Fibroblast of villous mesenchyme (primary cell): ENCODE results near the gene SEPTIN8. TPM values are rescaled to one million over a fixed set of nuclear protein-coding genes. Genes with fewer than 3 reads are reported as not detected.

Experiments used
- DNase-seq: peaks from one replicate; pipeline ENCODE4 v3.0.0-alpha.2; 2010; ENCODE audit warnings: low read depth
- H3K4me3 ChIP-seq: 2 replicates; pipeline ENCODE4 v1.5.1; 2011; ENCODE audit warnings: low read depth, mild to moderate bottlenecking, low read length
- total RNA-seq: library from RNA; depleted of rRNA; stranded (reverse); fragments of >200 nt; gene quantifications from 2 replicates; pipeline ENCODE4 v1.2.3, GENCODE V29; 2012
- TF ChIP-seq, protein P1 (sequence below): IDR thresholded peaks from 2 replicates; pipeline ENCODE4 v1.5.1; 2012; ENCODE audit warnings: low read depth, mild to moderate bottlenecking, low read length; ENCODE audit not compliant: insufficient read depth

SEPTIN8 gene
- total RNA-seq, 1 donor: 51.4 TPM

DNA sequence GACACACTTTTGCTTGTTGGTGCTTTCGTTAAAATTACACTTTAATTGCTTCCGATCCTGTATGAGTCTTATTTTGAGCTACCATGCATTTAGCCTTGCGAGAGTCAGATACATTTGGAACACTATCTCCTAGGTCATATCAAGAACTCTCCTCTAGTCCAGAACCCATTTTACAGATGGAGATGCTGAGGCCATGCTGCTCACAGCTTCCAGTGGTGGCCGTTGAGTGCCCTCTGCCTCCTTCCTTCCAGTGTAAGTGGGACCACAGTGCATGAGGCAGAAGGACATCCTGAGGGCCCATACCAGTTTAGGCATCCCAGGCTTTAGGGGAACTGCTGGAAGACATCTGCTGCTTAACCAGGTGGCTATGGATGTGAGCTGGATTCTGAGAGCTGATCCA, 22.9 kb downstream of the SEPTIN8 start:
- TF ChIP-seq, protein P1, sequence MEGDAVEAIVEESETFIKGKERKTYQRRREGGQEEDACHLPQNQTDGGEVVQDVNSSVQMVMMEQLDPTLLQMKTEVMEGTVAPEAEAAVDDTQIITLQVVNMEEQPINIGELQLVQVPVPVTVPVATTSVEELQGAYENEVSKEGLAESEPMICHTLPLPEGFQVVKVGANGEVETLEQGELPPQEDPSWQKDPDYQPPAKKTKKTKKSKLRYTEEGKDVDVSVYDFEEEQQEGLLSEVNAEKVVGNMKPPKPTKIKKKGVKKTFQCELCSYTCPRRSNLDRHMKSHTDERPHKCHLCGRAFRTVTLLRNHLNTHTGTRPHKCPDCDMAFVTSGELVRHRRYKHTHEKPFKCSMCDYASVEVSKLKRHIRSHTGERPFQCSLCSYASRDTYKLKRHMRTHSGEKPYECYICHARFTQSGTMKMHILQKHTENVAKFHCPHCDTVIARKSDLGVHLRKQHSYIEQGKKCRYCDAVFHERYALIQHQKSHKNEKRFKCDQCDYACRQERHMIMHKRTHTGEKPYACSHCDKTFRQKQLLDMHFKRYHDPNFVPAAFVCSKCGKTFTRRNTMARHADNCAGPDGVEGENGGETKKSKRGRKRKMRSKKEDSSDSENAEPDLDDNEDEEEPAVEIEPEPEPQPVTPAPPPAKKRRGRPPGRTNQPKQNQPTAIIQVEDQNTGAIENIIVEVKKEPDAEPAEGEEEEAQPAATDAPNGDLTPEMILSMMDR: no peak
- H3K4me3 ChIP-seq: no peak overlapping the region
- DNase-seq: no peak

DNA sequence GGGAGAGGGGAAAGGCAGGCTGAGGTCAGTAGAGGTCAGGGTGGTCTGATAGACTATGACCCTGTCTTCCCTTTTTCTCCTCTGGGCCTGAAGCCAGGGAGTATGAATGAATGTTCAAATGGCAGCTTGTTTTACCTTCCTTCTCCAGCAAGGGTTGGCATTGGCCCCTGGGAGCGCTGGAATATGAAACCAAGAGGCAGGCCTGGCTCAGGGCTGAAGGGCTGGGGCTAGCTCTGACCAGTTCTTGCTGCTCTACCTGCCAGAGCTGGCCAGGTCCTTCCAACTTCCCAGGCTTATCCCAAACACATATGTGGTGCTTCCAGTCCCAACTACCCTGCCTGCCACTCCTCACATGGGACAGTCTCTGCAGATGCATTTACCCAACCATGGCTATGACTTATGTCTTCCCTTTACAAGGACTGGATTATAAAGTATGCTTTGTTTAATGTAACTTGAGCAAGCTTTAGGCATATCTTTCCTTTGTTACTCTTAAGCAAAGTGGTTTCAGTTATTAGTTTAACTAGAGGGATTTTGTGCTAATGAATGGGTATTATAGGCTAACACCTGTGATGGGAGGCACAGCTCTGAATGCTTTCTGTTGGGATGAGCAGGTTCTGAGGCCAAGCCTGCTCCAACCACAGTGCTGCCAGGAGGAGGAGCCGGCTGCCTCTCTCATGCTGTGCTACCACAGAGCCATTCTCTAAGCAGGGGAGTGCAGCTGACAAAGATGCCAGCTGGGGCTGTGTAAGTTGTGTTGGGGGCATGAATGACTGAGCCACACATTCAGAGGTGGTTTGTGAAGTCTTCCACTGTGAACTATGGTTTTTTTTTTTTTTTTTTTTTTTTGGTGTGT, 23.7 kb downstream of the SEPTIN8 start:
- TF ChIP-seq, protein P1: peak; percentile 30
- DNase-seq: no peak
- no peak overlapping the region for H3K4me3 ChIP-seq

DNA sequence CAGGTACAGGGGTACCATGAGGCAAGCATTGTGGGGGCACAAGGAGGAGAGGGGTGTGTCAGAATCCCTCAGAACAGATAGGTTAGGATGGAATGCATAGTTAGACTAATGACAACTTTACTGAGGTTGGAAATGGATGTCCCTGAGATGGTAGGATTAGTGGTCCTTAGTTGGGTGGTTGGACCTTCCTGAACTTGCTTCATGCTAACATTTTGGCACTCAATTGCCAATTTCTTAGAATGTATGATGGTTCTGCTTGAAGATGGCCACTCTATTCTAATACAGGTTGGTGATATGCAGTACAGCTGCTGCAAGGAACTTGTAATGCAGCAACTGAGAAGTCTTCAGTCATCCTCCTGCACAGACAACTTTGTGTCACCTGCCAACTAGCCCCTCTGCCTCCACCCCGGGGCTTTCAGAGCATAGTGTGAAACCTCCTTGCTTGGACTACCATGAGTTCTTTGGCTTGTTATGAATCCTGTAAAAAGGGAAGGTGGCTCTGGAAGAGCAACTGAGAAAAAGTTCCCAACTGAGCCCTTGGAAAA, 24.4 kb downstream of the SEPTIN8 start:
- H3K4me3 ChIP-seq: no peak overlapping the region
- TF ChIP-seq, protein P1: no peak
- no peak for DNase-seq

DNA sequence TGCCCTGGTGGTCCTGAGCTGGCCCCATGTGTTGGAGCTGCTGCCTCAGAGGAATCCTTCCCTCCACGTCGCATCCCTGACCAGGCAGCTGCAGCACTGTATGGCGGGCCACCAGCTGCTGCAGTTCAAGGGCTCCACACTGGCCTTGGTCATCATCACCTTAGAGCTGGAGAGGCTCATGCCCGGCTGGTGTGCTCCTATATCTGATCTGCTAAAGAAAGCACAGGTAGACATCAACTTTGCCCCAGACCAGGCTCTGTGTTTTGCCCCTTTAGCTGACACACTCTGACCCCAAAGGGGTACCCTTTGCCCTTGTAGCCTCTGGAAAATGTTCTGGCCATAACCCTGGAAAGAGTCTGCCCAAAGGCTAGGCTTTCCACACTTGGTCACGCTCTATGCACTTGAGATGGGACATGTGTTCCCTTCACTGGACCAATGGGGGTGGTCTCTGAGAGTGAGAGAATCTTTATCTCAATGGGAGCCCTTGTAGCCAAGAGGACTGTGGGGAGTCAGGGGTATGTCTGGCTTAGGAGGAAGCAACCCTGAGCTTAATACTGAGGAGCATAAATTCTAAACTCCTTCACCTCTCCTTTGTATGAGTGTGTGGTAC, 25.0 kb downstream of the SEPTIN8 start:
- H3K4me3 ChIP-seq: no peak overlapping the region
- DNase-seq: no peak
- TF ChIP-seq, protein P1: no peak

DNA sequence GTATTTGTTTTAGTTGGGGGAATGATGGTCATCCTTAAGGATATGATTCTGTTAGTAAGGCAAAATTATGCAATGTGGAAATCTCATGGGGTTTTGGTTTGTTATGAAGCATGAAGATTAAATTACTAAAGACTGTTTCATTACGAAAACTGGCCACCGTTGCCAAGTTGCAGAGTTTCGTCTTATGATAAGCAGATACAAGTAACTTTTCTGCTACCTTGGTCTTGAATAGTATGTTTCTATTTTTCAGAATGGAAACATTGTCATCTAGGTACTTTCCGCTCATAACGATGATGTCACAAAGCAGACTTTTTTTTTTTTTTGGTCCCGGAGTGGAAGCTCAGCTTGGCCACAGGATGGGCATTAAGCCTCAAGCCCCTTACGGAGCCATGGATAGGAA, 25.6 kb downstream of the SEPTIN8 start:
- H3K4me3 ChIP-seq: no peak overlapping the region
- peak; percentile 72 for DNase-seq
- TF ChIP-seq, protein P1: no peak

DNA sequence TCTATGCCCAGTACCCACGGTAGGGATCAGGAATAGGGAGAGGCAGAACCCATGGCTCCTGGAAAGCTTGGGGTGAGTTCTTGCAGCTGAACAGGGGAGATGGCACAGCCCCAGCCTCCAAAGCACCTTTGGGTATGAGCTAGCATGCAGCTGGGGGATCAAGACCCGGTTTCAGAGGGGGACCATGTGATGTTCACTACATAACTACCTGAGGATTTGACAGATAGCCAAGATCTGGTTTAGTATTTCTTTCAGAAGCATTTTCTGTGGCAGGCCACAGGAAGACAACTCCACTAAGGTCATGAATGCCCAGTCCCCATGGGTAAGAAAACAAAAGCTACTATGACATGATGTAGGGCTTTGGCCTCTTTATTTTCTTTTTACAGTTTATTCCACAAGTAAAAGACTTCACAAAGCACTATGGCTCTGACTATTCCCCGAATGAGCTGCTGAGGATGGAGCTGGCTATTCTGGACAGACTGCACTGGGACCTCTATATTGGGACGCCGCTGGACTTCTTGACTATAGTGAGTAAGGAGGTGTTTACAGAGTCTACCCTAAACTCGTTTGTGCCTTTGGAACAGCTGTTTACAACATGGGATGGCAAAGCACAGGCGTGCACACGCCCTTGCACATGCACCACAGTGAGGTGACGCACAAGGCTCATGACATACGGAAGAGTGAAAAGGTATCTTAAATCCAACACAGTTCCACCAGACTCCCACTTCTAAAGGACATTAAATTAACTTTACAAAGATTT, 26.4 kb downstream of the SEPTIN8 start:
- DNase-seq: no peak

More for the DNA sequence above, 26.4 kb downstream of the SEPTIN8 start:
- TF ChIP-seq, protein P1: no peak
- H3K4me3 ChIP-seq: no peak overlapping the region
